ENCODE measurements around the gene OR51D1.

Gene OR51D1, protein sequence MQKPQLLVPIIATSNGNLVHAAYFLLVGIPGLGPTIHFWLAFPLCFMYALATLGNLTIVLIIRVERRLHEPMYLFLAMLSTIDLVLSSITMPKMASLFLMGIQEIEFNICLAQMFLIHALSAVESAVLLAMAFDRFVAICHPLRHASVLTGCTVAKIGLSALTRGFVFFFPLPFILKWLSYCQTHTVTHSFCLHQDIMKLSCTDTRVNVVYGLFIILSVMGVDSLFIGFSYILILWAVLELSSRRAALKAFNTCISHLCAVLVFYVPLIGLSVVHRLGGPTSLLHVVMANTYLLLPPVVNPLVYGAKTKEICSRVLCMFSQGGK

DNA sequence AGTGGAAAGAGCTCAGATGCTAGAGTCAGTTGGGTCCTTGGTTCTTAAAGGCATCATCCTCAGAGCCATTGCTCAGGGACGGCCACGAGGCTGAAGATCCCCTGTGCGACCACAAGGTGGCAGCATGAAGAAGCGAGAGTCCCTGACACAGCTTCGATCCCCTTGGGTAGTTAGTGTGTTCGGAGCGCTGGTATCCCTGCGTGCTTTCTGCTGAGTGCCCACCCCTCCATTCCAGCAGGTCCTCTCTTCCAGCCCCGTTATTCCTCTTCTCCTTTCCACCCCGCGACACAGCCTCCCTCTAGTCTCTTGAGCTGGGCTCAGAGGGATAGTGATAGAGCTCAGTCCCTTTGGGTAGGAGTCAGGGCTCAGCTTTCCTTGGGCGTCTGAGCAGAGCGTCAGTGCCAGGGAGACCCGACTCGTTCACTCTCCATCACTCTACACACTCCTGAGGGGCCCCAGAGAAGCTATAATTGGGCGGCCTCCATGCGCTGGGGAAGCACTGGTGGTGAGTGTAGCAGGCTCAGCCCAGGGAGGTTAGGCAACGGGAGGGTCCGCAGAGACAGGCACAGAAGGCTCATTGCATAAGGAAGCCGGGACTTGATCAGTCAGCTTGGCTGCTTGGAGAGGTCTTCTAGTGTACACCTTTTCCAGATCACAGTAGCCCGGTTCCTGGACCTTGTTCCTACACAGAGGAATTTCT is at the start of gene OR51D1:
TSS of gene OR51D1 (plus strand) at position 516 of the 700 bp plus-strand sequence. CDS start 2,314 bp downstream, outside the sequence.
- peak; percentile 64 for DNase-seq

DNA sequence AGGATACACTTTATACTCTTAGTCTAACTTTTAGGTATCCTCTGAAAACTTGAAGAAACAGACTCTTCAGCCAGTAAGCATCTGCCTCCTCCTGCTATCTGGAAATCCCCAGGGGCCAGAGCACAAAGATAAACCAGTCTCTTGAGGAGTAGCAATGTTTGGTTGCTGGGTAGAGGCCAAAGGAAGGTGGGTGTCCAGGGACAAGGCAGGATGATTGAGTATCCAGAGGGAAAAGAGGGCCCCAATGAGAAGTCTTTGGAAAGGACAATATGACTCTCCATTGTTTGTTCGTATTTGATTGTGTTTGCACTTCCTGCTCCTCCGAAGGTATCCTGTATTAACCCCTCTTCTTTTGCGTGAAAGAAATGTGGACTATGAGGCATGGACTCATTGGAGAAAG is 48.3 kb upstream of the OR51D1 start:
- no peak for DNase-seq

DNA sequence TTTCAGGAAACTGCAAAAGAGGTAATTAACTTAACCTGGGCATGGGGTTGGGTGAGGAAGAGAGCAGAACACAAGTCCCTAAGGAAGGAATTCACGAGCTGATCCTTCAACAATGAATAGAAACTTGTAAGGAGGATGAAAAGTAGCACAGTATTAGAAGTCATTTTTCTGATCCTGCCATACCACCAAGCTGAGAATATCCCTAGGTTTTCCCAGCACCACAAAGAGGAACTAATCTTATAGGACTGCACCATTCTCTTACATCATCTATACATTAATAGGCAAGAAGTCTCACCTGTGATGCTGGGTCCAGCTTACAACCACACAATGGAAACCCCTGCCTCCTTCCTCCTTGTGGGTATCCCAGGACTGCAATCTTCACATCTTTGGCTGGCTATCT is 43.5 kb upstream of the OR51D1 start, which contains the start of gene OR52I1:
TSS of gene OR52I1 (plus strand) at position 301 of the 400 bp plus-strand sequence. CDS start at position 301, 0 bp downstream.
- no peak for DNase-seq

DNA sequence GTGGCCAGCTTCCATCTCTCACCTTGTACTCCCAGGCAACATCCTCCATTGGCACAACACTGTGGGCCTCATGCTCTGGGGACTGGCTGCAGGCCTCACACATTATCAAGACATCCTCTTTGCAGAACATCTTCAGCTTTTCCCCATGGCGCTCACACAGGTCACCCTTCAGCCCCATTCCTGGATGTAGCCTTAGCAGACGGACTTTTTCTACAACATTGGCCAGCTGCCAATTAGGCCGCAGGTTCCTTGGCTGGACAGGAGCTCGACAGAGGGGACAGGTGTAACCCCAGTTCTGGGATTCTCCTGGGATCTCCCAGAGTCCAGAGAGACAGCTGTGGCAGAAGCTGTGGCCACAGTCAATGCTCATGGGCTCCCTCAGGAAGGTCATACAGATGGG is 32.2 kb upstream of the OR51D1 start:
- DNase-seq = no peak

DNA sequence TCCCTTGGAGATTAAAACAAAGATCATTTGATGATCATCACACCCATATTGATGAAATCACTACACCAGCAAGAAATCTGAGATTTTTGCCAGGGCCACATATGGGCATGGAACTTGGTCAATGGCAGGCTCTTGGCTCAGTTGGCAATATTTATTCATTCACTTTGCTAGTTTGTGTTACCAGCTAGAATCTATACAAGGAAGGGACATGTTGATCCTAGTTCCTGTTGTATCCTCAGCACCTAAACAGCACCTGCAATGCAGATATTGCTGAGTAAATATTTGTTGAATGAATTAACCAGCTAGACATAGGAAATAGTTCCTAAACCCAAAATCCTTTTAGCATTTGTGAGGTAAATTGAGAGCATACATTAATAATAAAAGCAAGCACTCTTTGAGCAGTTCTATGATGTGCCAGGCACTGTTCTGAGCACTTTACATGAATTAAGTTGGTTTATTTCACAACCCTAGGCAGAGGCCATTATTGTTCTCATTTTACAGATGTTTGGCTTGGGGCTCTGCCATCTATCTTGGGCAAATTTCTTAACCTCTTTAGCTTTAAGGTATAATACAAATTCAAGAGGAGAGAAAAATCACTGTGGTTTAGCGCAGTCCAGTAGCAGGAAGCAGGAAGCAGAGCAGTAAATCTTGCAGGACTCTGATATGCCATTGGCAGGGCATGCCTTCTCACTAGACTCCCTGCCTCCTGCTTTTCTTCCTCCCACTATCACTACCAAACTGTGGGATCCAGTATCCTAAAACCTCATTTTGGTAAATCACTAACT is 30.9 kb upstream of the OR51D1 start:
- DNase-seq = peak; percentile 48

DNA sequence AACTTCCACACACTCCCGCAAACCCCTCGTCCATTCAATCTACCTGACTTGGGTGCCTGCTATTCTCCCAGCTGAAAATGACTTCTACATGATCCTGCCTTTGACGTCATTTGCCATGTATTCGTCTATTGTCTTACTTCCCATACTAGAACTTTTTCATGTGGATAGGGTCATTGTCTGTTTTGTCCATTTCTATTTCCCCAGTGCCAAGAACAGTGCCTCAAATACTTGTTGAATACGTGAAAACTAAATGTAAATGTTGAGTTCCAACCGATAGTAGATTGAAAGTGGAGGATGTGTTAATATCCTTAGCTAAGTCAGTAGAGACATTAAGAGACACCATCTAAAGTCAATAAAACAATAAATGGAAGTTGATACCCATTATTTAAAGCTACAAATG is 30.2 kb upstream of the OR51D1 start:
- no peak for DNase-seq

DNA sequence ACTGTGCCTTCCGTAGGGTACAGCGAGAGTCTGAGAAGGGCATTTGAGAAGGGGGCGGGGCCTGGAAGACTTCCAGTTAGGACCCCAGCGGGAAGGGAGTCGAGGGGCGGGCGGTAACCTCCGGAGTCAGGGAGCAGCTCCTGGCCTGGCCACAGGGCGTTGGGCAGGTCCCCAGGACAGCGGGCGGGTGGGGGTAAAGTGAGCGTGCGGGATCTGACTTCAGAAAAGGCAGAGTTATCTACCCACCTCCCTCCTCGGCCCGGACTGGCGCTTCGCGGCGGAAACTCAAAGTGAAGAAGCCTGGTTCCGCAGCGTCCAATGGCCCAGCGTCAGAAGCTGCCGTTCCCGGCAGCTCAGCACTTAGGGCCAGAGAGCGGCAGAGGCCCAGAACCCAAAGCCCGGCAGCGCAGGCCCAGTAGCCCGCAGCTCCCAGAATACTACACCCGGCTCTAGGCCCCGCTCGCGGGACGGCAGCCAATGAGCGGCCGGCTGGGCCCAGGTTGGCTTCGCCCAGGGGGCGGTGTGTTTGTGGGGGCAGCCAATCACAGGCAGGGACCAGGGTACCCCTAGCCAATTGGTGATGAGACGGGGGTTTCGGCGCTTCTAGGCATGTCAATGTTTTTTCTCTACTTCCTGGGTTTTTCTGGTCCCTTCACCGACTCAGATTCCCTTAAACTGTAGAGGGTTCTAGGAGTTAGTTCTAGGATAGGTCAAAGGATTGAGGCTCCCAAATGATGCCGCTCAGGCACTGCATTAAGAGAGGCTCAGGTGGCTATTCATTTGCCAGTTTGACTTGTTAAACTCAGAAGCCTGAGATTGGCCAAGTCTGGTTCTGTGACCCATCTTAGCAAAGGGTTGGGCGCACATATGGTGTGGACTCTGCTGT is 29.3 kb upstream of the OR51D1 start, which contains the start of gene TRIM68:
TSS of gene TRIM68 (minus strand) at position 451 of the 886 bp plus-strand sequence. CDS start 2,727 bp downstream, outside the sequence.
- peak; percentile 93 for DNase-seq

DNA sequence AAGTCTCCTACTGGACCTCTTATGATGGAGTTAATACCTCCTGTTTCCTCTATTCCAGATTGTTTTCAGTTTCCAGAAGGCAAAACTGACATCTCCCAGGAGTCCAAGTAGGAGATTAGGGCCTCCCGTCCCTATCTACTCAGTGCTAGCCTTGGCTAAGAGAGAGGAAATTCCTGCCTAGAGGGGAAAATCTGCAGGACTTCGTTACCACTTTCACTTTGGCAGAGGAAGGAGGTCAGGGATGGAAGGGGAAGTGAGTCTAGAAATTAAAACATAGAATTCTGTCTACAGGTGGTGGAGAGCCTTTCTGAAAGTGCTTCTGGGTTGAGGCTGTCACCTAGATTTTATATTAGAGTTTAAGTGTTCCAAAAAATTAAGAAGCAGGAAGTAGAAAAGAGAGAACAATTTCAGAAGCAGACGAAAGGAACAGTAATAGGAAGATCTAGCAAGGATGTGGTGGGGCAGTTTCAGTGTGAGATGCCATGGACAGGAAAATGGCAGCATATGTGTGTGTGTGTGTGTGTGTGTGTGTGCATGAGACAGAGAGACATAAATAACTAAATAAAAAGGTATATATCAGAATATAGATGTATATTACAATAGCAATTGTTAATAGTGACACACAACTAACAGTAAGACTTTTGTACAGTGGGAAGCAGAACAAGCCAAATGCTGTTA is 26.9 kb upstream of the OR51D1 start:
- DNase-seq = no peak

DNA sequence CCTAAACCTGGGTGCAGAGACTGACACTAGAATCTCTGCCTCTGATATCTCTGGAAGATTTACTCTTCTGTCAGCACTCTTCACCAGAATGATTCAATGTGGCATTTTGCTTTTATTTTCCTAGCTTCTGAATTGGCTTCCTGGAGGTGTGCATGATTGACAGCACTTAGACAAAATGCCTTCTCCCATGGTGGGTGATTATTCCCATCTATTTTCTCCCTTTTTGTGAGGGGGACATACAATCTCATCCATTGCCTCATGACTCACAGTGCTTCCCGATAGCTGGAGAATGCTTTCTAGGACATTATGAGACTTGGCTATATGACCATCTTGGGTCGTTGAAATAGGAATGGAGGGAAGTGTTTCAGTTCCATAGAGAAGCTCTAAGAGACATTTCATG is 25.3 kb upstream of the OR51D1 start:
- DNase-seq = no peak

DNA sequence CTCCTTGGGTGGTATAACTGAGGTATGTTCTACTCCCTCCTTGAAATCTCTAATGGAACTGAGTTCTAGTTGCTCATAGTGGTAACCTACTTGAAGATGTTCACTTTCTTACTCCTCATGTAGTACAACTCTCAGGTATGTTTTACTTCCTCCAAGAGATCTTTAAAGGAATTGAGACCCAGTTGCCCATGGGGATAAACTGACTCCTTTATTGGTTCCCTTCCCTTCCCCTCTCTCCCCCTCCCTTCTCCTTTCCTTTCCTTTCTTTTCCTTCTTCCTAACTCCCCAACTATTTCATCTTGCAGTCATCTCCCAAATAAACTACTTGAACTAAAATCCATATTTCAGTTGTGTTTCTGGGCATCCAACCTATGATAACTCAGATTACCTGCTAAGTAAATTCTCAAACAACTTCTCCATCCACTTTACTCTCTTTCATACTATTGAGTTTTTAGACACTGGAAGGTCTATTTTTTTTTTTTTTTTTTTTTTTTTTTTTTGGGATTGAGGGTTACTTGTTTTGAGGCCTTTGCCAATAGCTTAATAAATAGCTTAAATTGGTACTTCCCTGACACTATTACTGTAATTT is 21.3 kb upstream of the OR51D1 start:
- no peak for DNase-seq

DNA sequence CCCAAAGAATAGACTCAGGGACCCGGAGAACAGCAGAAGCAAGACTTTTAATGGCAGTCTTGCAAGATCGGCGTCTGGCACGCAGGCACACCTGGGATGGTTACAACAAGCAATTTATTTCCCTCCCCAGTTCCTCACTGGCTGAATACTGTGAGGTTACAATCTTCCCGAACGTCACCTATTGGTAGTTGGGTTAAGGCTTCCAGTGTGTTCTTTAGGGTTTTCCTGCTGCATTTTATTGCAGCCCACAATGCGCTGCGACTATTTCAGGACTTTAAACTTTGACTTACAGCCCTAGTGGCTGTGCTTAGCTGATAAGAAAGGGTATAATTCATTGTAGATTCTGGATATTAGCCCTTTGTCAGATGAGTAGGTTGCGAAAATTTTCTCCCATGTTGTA is 17.8 kb upstream of the OR51D1 start:
- DNase-seq = no peak

DNA sequence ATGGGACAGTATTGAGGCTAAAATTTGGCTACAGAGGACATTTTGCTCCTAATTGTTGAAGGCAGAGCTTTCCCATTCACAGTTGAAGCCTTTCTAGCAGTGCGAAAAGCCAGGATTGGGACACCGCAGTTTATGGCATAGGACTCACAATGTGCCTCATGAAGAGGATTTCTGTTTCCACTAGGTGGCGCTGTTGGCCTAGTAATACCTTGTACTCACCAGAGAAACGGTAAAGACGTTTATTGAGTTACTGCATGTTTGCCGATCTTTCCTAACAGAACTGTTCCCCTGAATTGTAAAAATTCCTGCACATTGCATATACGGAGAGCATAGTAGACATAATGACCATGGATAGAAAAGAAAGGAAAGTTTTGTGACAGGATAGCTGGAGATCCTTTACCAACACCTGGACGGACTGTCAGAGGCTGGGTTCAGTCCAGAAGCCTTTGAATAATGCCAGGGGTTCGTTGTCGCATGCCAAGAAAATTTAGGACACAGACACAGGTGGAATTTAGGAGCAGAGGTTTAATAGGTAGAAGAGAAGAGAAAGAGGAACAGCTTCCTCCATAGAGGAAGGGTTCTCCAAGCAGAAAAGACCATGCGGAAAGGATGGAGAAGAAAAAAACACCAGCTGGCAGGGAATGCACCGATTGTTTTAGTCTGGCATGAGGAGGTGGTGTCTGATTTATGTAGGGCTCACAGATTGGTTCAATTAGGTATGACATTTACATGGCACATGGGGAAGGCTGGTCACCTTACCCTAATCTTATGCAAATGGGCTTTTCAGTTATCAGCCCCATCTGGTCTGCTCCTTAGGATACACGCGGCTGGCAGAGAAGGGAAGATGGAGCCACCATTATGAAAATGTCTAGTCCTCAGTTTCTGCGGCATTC is 10.8 kb upstream of the OR51D1 start:
- peak; percentile 83 for DNase-seq

DNA sequence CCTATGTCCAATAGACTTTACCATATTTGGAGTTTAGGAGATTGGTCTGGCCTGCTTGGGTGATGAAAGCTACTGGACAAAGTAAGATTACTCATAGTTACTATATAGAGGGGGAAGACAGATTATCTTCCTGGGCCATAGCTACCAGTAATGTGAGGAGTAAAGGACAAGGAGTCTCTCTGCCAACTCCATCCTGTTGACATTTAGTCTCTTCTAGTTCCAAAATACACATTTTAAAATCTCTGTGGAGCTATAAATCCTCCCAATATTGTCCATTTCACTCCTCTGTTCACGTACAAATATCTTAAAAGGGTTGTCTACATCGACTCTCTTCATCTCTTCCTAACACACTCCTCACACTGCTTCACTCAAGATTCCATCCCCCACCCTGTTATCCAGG is 1.1 kb upstream of the OR51D1 start:
- no peak for DNase-seq

DNA sequence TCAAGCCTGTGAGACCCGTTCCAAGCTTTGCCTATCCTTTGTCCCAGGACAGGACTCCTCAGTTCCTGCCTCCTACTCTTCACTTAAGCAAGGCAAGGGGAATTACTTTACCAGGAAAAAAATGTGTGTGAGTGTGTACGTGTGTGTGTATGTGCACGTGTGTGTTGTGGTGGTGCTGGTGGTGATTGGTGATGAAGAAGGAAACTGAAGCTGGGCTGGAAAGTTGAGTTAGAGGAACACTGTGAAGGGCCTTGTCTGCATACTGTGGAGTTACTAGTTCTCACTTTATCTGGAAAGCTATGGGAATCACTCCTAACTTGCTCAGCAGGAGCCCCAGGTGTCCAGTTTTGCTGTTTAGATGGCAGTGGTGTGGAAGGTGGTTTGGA is 378 bp downstream of the OR51D1 start:
- no peak for DNase-seq

DNA sequence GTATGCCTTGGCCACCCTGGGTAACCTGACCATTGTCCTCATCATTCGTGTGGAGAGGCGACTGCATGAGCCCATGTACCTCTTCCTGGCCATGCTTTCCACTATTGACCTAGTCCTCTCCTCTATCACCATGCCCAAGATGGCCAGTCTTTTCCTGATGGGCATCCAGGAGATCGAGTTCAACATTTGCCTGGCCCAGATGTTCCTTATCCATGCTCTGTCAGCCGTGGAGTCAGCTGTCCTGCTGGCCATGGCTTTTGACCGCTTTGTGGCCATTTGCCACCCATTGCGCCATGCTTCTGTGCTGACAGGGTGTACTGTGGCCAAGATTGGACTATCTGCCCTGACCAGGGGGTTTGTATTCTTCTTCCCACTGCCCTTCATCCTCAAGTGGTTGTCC is 2.7 kb downstream of the OR51D1 start:
- no peak for DNase-seq

DNA sequence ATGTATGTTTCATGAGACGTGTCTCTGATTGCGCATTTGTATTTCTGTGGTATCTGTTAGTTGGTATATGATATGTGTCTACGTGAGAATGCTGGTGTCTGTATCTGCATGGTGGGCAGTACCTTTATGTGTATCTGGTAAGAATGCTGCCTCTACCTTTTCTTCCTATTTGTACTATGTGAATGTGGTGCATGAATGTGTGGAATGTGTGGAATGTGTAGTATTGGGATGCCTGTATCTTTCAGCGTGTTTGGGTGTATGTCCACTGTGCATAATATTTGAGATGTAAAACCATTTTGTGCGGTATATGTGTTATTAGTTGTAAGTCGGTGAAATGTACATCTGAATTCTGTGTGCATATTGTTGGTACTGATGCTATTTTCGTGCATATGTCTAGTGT is 4.2 kb downstream of the OR51D1 start:
- DNase-seq = no peak

DNA sequence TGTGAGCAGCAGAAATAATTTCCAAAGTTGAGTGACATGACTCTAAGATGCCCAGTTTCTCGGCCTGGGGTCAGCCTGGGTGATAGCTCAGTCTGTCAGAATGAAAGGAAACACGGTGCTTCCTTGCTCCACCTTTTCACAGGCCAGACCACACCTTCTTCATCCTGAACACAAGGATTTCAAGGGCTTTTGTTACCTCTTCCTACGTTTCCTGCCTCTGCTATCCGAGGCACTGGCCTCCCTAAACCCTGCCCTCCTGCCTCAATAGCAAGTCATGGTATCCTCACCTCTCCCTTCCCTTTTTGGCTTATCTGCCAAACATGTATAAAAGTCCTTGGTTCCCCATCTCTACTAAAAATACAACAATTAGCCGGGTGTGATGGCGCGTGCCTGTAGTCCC is 4.8 kb downstream of the OR51D1 start:
- no peak for DNase-seq

DNA sequence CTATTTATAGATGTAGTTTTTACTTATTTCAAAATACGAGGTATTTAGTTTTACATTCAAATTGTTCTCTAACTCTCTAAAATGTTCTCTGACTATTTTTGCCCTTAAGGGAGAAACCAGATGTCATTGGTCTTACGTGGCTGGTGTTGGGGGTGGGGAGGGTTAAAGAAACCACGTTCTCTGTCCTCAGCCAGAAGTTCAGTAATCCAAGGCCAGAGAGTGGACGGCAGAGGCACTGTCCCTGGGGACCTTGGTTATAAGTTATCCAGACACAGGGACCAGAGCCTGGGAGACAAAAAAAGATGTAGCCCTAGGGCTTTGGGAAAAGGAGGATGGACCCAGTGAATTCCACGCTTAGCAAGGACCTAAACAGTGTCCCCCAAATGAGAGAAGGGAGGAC is 5.8 kb downstream of the OR51D1 start:
- DNase-seq = no peak

DNA sequence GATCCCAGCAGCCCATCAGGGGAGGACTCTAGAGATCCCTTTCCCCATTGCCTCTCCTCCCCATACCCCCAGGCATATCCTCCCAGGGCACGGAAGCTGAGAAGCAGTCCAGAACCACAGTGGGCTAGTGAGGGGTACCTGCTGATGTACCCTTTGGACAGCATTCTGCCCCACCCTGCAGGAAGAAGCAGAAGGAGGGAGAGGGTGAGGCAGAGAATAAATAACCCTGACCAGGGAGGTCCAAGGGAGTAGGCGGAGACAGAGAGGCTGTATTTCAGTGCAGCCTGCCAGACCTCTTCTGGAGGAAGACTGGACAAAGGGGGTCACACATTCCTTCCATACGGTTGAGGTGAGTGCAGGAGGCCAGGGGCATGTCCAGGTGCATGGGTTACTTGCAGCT is 6.4 kb downstream of the OR51D1 start, which contains the start of gene OR51E1:
TSS of gene OR51E1 (plus strand) at position 301 of the 400 bp plus-strand sequence. CDS start 8,545 bp downstream, outside the sequence.
- DNase-seq = no peak

DNA sequence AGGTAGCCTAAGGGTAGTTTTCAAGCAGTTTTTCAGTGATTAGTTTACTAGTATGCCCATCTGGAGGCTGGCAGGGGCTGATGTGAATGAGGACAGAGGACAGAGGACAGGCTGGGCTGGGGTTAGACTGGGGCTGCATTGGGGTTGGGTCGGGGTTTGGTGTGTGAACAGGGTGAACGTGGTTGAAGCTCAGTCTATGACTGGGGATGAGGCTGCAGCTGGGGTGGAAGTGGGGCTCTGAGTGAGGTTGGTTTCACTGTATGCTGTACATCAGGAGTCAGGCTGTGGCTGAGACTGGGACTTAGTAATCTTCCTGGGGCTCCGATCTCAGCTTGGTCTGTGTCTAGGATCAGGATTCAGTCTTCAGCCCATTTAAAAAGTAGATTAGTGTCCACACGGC is 7.0 kb downstream of the OR51D1 start:
- DNase-seq = no peak
